Measurements from ENCODE around the gene TMEM165. TPM values are rescaled to one million over a fixed set of nuclear protein-coding genes. Genes with fewer than 3 reads are reported as not detected.

The TMEM165 gene
- total RNA-seq, 2 experiments from 2014 or later = 68.4 to 72.6 TPM

DNA sequence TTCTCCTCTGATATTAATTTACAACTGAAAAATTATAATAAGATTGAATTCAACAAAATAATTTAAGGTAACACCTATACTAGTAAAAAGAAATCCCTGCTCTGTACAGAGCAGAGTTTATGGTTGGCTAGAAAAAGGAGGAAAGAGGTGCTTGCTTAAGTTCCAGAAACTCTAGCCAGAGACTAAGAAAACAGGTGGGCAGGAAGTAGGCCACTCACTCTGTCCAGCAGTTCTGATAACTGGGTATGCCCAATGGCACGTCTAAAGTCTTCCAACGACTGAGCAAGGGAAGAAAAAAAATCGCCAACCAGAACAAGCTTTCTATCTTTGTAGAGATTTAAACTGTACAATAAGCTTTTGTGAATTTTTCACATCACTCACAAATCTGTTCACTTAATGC is 42.1 kb downstream of the TMEM165 start:
- H3K36me3 Mint-ChIP-seq = peaks cover 33% of the 10 kb centered on the region
- peaks cover 21% of the 10 kb centered on the region for H3K4me1 Mint-ChIP-seq
- no peak for ATAC-seq (ENCODE audit: low read depth)
- no peak overlapping the region for H3K4me3 Mint-ChIP-seq
- no peak for DNase-seq
- no peaks in the 10 kb centered on the region for H3K9me3 Mint-ChIP-seq
- no peaks in the 10 kb centered on the region for H3K27me3 Mint-ChIP-seq
- no peak overlapping the region for H3K27ac Mint-ChIP-seq
- POLR2A ChIA-PET = no interaction called here

DNA sequence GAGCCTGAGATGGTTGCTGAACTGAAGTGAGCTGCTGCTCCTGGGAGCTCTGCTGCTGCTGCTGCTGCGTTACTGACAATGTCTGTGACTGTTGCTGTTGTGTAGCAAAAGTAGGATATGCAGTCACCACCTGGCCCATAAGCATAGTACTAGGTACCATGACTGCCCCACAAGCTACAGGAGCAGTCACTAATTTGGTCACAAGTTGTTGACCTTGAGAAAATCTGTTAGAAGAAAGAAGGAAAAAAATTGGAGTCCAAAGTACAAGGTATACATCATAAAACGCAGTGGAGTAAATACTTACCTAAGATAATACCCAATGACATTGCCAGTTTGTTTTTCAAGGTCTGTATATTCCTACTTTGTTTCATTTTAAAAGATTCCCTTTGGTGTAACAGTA is 42.6 kb downstream of the TMEM165 start:
- DNase-seq (no peak), ATAC-seq (ENCODE audit: low read depth) (no peak)
- Mint-ChIP-seq H3K27me3 (no peaks in the 10 kb centered on the region), H3K4me1 (peaks cover 21% of the 10 kb centered on the region), H3K9me3 (no peaks in the 10 kb centered on the region), H3K36me3 (peaks cover 33% of the 10 kb centered on the region), H3K27ac (no peak overlapping the region), H3K4me3 (no peak overlapping the region)
- POLR2A ChIA-PET = no interaction called here

DNA sequence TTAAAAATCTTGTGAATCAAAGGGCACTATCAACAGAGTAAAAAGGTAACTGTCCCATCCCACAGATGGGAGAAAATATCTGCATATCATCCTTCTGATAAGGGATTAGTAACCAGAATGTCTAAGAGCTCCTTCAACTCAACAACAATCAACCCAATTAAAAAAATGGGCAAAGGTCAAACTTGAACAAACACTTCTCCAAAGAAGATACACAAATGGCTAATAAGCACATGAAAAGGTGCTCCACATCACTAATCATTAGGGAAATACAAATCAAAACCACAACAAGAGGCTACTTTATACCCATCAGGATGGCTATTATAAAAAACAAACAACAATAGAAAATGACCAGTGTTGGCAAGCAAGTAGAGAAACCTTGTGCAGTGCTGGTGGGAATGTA is 43.3 kb downstream of the TMEM165 start:
- Mint-ChIP-seq H3K9me3 (no peaks in the 10 kb centered on the region), H3K36me3 (peaks cover 33% of the 10 kb centered on the region), H3K4me3 (no peak overlapping the region), H3K4me1 (peaks cover 21% of the 10 kb centered on the region), H3K27ac (no peak overlapping the region), H3K27me3 (no peaks in the 10 kb centered on the region)
- POLR2A ChIA-PET = no interaction called here
- DNase-seq (no peak), ATAC-seq (ENCODE audit: low read depth) (no peak)

DNA sequence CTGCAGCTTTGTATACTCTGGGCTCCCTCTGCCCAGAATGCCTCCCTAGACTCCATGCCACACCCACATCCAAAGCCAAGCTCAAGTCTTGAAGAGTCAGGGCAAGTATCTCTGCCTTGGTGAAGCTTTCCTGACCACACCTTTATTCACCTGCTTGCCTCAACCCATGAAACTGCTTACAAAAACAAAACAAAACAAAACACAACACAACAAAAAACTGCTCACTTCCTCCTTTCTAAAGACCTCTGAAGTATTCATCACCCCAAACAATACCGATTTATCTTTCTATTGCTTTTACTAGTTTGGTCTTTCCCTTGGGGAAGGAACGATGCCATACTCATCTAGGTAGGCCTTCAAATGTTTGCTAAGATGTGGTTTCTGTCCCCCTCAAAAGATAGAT is 45.0 kb downstream of the TMEM165 start:
- peaks cover 28% of the 10 kb centered on the region for H3K36me3 Mint-ChIP-seq

DNA sequence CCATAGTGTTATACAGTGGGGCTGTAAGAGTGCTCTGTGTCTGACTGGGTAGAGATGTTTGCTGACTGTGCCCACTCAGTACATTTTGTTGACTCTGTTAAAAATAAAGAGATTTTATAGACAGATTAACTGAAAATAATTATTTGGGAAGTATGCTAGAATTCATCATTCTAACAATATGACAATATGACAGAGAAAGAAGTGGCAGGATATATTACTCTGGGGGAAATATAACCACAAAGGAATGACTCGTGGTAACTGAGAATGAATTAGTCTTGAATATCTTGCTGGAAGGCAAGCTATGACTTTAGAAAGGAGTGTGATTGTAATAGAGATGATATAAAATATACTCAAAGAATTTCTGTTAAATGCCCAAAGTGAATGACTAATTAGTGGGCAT is 46.8 kb downstream of the TMEM165 start:
- Mint-ChIP-seq H3K9me3 (no peaks in the 10 kb centered on the region), H3K27ac (no peak overlapping the region), H3K4me1 (peaks cover 9% of the 10 kb centered on the region), H3K4me3 (no peak overlapping the region), H3K27me3 (no peaks in the 10 kb centered on the region), H3K36me3 (peaks cover 28% of the 10 kb centered on the region)
- ATAC-seq (ENCODE audit: low read depth) (no peak), DNase-seq (no peak)
- POLR2A ChIA-PET = no interaction called here

More for the DNA sequence above, 45.0 kb downstream of the TMEM165 start:
- Mint-ChIP-seq H3K27ac (no peak overlapping the region), H3K9me3 (no peaks in the 10 kb centered on the region), H3K27me3 (no peaks in the 10 kb centered on the region), H3K4me3 (no peak overlapping the region), H3K4me1 (peaks cover 9% of the 10 kb centered on the region)
- POLR2A ChIA-PET = no interaction called here
- no peak for DNase-seq
- no peak for ATAC-seq (ENCODE audit: low read depth)

DNA sequence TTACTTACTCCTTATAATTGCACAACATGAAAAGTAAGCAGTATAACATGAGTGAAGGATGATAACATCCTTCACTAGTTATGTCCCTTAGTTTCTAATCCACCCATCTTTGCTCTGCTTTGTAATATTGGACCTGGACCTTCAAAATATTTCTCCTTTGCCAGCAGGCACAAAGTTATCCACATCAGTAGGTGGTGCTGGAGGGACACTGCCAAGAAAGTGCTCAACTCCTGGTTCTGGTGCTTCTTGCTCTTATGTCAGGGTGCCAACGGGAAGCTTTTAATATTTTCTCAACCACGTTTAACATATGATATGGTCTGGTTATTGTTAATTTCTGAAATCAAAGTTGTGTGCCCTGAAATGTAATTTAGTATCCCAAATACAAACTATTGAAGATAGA is 49.1 kb downstream of the TMEM165 start:
- POLR2A ChIA-PET = no interaction called here
- Mint-ChIP-seq H3K27me3 (no peaks in the 10 kb centered on the region), H3K4me3 (no peak overlapping the region), H3K36me3 (peaks cover 24% of the 10 kb centered on the region), H3K9me3 (no peaks in the 10 kb centered on the region), H3K4me1 (peaks cover 13% of the 10 kb centered on the region), H3K27ac (no peak overlapping the region)
- DNase-seq (no peak), ATAC-seq (ENCODE audit: low read depth) (no peak)

DNA sequence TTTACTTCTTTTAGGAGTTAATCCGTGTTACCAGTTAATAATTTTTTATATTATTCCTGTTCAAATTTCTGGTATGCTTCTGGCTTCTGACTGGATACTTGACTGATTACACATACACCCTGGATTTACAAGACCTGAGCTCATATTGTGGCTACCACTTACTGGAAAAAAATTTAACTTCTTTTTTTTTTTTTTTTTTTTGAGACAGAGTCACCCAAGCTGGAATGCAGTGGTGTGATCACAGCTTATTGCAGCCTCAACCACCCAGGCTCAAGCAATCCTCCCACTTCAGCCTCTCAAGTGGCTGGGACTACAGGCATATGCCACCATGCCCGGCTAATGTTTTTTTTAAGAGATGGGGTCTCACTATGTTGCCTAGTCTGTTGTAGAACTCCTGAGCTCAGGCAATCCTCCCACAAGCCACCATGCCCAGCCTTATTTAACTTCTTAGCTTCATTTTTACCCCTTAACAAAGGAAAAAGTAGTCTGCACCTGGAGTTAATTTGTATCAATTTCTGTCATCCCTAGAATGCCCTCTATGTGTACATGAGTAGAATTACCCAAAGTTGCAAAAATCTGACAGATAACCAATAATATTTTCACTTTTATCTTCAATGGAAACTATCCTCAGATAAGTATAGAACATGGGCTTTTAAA is 50.3 kb downstream of the TMEM165 start:
- H3K9me3 Mint-ChIP-seq = no peaks in the 10 kb centered on the region
- H3K4me1 Mint-ChIP-seq = peaks cover 8% of the 10 kb centered on the region
- POLR2A ChIA-PET = interaction anchor here (0.7 kb wide), 2 partner anchors 23 to 91 kb away, joined by 3 to 11 read pairs; no protein-coding TSS in a partner anchor
- no peak overlapping the region for H3K27ac Mint-ChIP-seq
- H3K27me3 Mint-ChIP-seq = no peaks in the 10 kb centered on the region
- H3K4me3 Mint-ChIP-seq = no peak overlapping the region
- H3K36me3 Mint-ChIP-seq = peaks cover 20% of the 10 kb centered on the region
- ATAC-seq (ENCODE audit: low read depth) (no peak), DNase-seq (no peak)

DNA sequence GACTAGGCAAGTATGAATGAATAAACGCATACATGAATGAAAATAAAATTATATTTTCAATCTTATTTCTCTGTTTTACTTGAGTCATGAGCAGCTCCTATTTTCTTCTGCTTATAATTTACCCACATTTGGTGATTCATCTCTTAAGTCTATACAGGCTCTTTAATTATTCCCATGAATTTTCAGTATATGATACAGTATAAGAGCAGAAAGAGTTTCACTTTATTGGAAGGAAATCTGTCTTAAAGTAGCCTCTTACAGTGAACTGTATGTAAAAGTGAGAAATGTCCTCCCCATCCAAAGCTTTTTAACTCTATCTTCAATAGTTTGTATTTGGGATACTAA is 50.8 kb downstream of the TMEM165 start:
- Mint-ChIP-seq H3K27ac (no peak overlapping the region), H3K27me3 (no peaks in the 10 kb centered on the region), H3K4me1 (peaks cover 8% of the 10 kb centered on the region), H3K36me3 (peaks cover 21% of the 10 kb centered on the region), H3K4me3 (no peak overlapping the region), H3K9me3 (no peaks in the 10 kb centered on the region)
- no peak for ATAC-seq (ENCODE audit: low read depth)
- no peak for DNase-seq
- POLR2A ChIA-PET = no interaction called here

DNA sequence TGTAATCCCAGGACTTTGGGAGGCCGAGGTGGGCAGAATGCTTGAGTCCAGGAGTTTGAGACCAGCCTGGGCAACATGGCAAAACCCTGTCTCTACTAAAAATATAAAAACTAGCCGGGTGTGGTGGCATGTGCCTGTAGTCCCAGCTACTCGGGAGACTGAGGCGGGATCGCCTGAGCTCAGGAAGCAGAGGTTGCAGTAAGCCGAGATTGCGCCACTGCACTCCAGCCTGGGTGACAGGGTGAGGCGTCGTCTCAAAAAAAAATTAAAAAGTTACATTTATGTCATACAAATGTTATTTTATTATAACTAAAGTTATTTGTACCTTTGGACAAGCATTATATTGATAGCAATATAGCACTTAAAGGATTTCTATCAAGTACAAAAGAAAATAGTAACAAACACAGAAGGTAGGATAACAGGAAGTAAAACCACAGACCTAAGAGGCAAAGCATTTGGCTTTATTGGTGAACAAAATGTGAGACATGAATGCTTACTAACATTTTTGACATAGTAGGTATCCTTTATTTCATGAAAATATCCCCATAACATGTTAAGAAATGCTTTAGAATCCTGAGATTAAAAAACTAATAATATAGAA is 51.5 kb downstream of the TMEM165 start:
- Mint-ChIP-seq H3K27me3 (no peaks in the 10 kb centered on the region), H3K4me3 (no peak overlapping the region), H3K27ac (no peak overlapping the region), H3K36me3 (peaks cover 28% of the 10 kb centered on the region), H3K4me1 (peaks cover 8% of the 10 kb centered on the region), H3K9me3 (no peaks in the 10 kb centered on the region)
- ATAC-seq (ENCODE audit: low read depth) = no peak
- POLR2A ChIA-PET = no interaction called here
- no peak for DNase-seq

DNA sequence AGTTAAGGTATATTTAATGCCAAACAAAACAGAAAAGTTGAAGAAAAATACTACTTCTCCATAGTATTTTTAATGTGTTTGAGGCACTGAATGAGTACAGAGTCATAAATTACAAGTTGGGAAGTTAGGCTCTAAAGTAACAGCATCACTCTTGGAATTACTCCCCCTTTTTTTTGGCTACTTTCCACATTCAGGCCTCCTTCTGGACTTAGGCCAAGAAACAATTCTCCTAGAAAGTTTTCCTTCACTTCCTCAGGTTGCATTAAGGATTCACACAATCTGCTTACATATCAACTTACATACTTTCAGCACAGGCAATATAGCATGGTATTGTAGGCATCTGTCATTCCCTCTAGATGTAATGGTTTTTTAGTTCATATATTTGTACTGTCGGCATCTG is 52.1 kb downstream of the TMEM165 start:
- H3K4me3 Mint-ChIP-seq = no peak overlapping the region
- DNase-seq (no peak), ATAC-seq (ENCODE audit: low read depth) (no peak)
- H3K27ac Mint-ChIP-seq = no peak overlapping the region
- POLR2A ChIA-PET = no interaction called here
- H3K9me3 Mint-ChIP-seq = no peaks in the 10 kb centered on the region
- peaks cover 5% of the 10 kb centered on the region for H3K4me1 Mint-ChIP-seq
- H3K36me3 Mint-ChIP-seq = peaks cover 27% of the 10 kb centered on the region
- H3K27me3 Mint-ChIP-seq = no peaks in the 10 kb centered on the region

DNA sequence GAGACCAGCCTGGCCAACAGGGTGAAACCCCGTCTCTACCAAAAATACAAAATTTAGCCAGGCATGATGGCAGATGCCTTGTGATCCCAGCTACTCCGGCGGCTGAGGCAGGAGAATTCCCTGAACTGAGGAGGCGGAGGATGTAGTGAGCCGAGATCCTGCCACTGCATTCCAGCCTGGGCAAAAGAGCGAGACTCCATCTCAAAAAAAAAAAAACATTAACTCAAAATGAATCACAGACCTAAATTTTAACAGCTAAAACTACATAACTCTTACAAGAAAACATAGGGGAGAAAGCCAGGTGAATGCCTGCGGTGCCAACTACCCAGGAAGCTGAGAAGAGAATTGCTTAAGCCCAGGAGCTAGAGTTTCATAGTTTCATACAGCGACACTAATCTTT is 54.8 kb downstream of the TMEM165 start:
- Mint-ChIP-seq H3K27me3 (no peaks in the 10 kb centered on the region), H3K4me3 (no peak overlapping the region)

DNA sequence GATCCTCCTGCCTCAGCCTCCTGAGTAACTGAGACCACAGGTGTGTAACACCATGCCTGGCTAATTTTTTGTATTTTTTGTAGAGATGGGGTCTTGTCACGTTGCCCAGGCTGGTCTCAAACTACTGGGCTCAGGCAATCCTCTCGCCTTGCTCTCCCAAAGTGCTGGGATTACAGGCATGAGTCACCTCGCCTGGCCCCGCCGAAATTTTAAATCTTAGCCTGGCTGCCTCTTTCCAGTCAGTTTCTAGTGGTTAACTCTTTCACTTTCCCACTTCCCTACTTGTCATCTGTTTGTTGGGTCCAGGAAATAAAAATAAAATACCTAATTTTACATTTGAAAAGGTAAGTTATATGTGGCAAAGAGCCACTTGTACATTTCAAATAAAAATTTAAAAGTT is 62.4 kb downstream of the TMEM165 start:
- POLR2A ChIA-PET = no interaction called here
- DNase-seq (no peak), ATAC-seq (ENCODE audit: low read depth) (no peak)
- Mint-ChIP-seq H3K9me3 (no peaks in the 10 kb centered on the region), H3K4me3 (no peak overlapping the region), H3K27me3 (no peaks in the 10 kb centered on the region), H3K4me1 (no peaks in the 10 kb centered on the region), H3K27ac (no peak overlapping the region), H3K36me3 (peaks cover 13% of the 10 kb centered on the region)

More for the DNA sequence above, 54.8 kb downstream of the TMEM165 start:
- ATAC-seq (ENCODE audit: low read depth) (no peak), DNase-seq (no peak)
- Mint-ChIP-seq H3K4me1 (peaks cover 5% of the 10 kb centered on the region), H3K9me3 (no peaks in the 10 kb centered on the region), H3K27ac (no peak overlapping the region), H3K36me3 (peaks cover 27% of the 10 kb centered on the region)
- POLR2A ChIA-PET = no interaction called here

DNA sequence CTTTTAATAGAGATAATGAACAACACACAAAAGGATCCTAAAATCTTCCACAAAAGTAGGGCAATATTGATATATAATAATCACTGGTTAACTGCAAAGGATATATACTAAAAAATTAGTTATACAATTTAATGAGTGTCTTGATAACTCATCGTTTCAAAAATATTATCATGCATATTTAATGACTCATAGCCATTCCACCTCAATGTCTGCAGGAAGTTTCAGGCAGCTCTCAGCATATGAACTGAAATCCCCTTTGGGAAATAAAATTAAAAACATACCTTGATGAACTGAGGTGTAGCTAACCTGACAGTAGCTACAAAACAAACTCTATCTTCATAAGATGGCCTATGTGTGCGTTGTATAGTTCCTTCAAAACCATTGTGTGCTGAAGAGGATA is 62.9 kb downstream of the TMEM165 start:
- POLR2A ChIA-PET = no interaction called here
- H3K9me3 Mint-ChIP-seq = no peaks in the 10 kb centered on the region
- no peak for DNase-seq
- no peak overlapping the region for H3K27ac Mint-ChIP-seq
- no peak for ATAC-seq (ENCODE audit: low read depth)
- no peak overlapping the region for H3K4me3 Mint-ChIP-seq
- H3K4me1 Mint-ChIP-seq = no peaks in the 10 kb centered on the region
- peaks cover 13% of the 10 kb centered on the region for H3K36me3 Mint-ChIP-seq
- no peaks in the 10 kb centered on the region for H3K27me3 Mint-ChIP-seq

DNA sequence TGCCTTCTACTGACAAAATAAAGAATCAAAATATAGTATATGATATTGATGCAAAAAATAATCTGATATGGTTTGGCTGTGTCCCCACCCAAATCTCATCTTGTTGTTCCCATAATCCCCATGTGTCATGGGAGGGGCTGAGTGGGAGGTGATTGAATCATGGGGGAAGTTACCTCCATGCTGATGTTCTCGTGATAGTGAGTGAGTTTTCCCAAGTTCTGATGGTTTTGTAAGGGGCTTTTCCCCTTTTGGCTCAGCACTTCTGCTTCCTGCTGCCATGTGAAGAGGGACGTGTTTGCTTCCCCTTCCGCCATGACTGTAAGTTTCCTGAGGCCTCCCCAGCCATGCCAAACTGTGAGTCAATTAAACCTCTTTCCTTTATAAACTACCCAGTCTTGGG is 70.2 kb downstream of the TMEM165 start:
- Mint-ChIP-seq H3K27me3 (no peaks in the 10 kb centered on the region), H3K36me3 (peaks cover 31% of the 10 kb centered on the region), H3K9me3 (peaks cover 6% of the 10 kb centered on the region), H3K27ac (no peak overlapping the region), H3K4me3 (no peak overlapping the region), H3K4me1 (no peaks in the 10 kb centered on the region)
- no peak for DNase-seq
- POLR2A ChIA-PET = no interaction called here
- ATAC-seq (ENCODE audit: low read depth) = no peak
